Erythroblast (primary cell): ENCODE data around the gene TCEAL1.
"Not testable (repeated sequence)": the region's sequence is repeated elsewhere in the genome, so short reads cannot be mapped to it uniquely, and the experiment has no call there.

Experiments used
- GATA1 ChIP-seq: IDR thresholded peaks from 2 replicates; pipeline ENCODE4 v1.6.1; 2011; ENCODE audit warnings: low read depth, mild to moderate bottlenecking, control low read depth, low read length, moderate library complexity
- POLR2A ChIP-seq: IDR thresholded peaks from 2 replicates; pipeline ENCODE4 v1.6.1; 2011; ENCODE audit warnings: mild to moderate bottlenecking, low read length

DNA sequence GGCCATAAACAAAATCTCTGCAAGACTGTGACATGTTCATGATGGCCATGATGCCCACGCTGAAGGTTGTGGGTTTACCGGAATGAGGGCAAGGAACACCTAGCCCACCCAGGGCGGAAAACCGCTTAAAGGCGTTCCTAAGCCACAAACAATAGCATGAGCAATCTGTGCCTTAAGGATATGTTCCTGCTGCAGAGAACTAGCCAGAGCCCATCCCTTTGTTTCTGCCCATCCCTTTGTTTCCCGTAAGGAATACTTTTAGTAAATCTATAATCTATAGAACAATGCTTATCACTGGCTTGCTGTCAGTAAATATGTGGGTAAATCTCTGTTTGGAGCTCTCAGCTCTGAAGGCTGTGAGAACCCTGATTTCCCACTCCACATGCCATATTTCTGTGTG is 33.6 kb upstream of the TCEAL1 start:
- not testable (repeated sequence) for TF ChIP-seq POLR2A, GATA1
